ENCODE measurements around the gene PAXX.

DNA sequence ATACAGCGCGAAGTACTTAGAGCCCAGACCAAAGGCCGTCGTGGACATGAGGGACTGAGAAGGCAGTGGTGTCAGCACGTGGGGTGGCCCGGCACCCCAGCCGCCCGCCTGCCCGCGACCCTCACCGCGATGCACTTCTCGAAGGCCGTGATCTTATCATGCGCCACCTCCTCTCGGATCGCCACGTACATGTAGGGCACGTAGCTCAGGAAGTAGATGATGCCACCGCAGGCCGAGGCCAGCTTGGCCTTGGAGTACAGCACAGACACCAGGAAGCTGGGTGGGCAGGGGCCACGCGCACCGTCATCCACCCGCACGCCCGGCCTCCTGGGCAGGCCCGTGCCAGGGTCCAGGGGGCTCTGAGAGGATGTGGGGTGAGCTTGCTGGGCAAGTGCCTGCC is 24.8 kb downstream of the PAXX start:
- TF ChIP-seq, protein P1, sequence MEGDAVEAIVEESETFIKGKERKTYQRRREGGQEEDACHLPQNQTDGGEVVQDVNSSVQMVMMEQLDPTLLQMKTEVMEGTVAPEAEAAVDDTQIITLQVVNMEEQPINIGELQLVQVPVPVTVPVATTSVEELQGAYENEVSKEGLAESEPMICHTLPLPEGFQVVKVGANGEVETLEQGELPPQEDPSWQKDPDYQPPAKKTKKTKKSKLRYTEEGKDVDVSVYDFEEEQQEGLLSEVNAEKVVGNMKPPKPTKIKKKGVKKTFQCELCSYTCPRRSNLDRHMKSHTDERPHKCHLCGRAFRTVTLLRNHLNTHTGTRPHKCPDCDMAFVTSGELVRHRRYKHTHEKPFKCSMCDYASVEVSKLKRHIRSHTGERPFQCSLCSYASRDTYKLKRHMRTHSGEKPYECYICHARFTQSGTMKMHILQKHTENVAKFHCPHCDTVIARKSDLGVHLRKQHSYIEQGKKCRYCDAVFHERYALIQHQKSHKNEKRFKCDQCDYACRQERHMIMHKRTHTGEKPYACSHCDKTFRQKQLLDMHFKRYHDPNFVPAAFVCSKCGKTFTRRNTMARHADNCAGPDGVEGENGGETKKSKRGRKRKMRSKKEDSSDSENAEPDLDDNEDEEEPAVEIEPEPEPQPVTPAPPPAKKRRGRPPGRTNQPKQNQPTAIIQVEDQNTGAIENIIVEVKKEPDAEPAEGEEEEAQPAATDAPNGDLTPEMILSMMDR (IDR thresholded peaks at IDR 0.05), result no peak
- TF ChIP-seq POLR2A (IDR thresholded peaks at IDR 0.05), result no peak

All from body of pancreas (tissue), 4 donors.